AG09309 (cell line): ENCODE results near the gene RIN1.

ENCODE experiments used
- DNase-seq: peaks from one replicate; pipeline ENCODE4 v3.0.0-alpha.2; 2010; ENCODE audit warnings: low read depth
- H3K4me3 ChIP-seq: 2 replicates; pipeline ENCODE4 v1.5.1; 2011; ENCODE audit warnings: mild to moderate bottlenecking, low read depth, low read length, moderate library complexity; ENCODE audit not compliant: control insufficient read depth
- CTCF ChIP-seq: IDR thresholded peaks from 2 replicates; pipeline ENCODE4 v1.5.1; 2011; ENCODE audit warnings: mild to moderate bottlenecking, low read depth, low read length, inconsistent platforms; ENCODE audit not compliant: insufficient read depth, control insufficient read depth; ENCODE audit errors: missing control alignments

Gene RIN1

GRCh38 chr11:66332371-66333219, 3.6 kb downstream of the RIN1 start:
- no peak for DNase-seq
- no peak overlapping the region for H3K4me3 ChIP-seq
- no peak for TF ChIP-seq CTCF

GRCh38 chr11:66331542-66332370, 4.5 kb downstream of the RIN1 start:
- no peak for TF ChIP-seq CTCF
- no peak for DNase-seq
- H3K4me3 ChIP-seq, result no peak overlapping the region

- H3K4me3 ChIP-seq, result no peak overlapping the region
- DNase-seq, result no peak
- TF ChIP-seq CTCF, result no peak
These were observed 5.3 kb downstream of the RIN1 start for GRCh38 chr11:66330931-66331330.

- no peak overlapping the region for H3K4me3 ChIP-seq
- no peak for TF ChIP-seq CTCF
- no peak for DNase-seq
These were observed 7.0 kb downstream of the RIN1 start for GRCh38 chr11:66329165-66329673.

GRCh38 chr11:66328302-66329144, 7.7 kb downstream of the RIN1 start:
- no peak for DNase-seq
- no peak overlapping the region for H3K4me3 ChIP-seq
- peak; percentile 94 for TF ChIP-seq CTCF

GRCh38 chr11:66328031-66328301, 8.3 kb downstream of the RIN1 start:
- TF ChIP-seq CTCF, result no peak
- no peak for DNase-seq

More at GRCh38 chr11:66328031-66328301, 8.3 kb downstream of the RIN1 start:
- no peak overlapping the region for H3K4me3 ChIP-seq
